DND-41 (cell line): Measurements from ENCODE around the gene G6PD.
A peak's percentile ranks its signal among the peaks of the same experiment; 100 is the strongest.

ENCODE experiments used
- ATAC-seq: fragments of 200-7000 bp; cut with Tn5 transposase; 3 replicates; pipeline ENCODE4 v1.9.1; 2021; ENCODE audit warnings: low read depth; ENCODE audit not compliant: insufficient read depth
- DNase-seq: peaks from one replicate; pipeline ENCODE4 v3.0.0-alpha.2; 2020
- H2AFZ ChIP-seq: 2 replicates; pipeline ENCODE4 v1.6.0; 2012; ENCODE audit warnings: low read depth, low read length
- H3K27ac ChIP-seq: 2 replicates; pipeline ENCODE4 v1.5.1; 2012; ENCODE audit warnings: low read length, inconsistent platforms
- H3K27me3 ChIP-seq: fragments of 200-600 bp; sonication (generic); 2 replicates; pipeline ENCODE4 v1.6.0; 2012; ENCODE audit warnings: low read length, mild to moderate bottlenecking, inconsistent platforms; ENCODE audit not compliant: insufficient read depth, poor library complexity
- H3K36me3 ChIP-seq: 2 replicates; pipeline ENCODE4 v1.5.1; 2012; ENCODE audit warnings: low read length, inconsistent platforms; ENCODE audit not compliant: insufficient read depth
- H3K4me1 ChIP-seq: 2 replicates; pipeline ENCODE4 v1.5.1; 2012; ENCODE audit warnings: mild to moderate bottlenecking, low read length; ENCODE audit not compliant: insufficient read depth
- H3K4me2 ChIP-seq: 2 replicates; pipeline ENCODE4 v1.6.0; 2012; ENCODE audit warnings: mild to moderate bottlenecking, moderate library complexity, low read length, inconsistent platforms; ENCODE audit not compliant: insufficient read depth
- H3K4me3 ChIP-seq, 2 experiments: fragments of 200-600 bp in 1 of 2; shearing (Covaris generic) in 1 of 2; 2 replicates each; pipeline ENCODE4 v1.5.1; 2012 to 2016; ENCODE audit warnings: inconsistent platforms in 2 of 2, low read length in 2 of 2, mild to moderate bottlenecking in 2 of 2, low read depth in 1 of 2, moderate library complexity in 1 of 2
- H3K79me2 ChIP-seq: 2 replicates; pipeline ENCODE4 v1.6.0; 2012; ENCODE audit warnings: low read length, inconsistent platforms; ENCODE audit not compliant: insufficient read depth
- H3K9ac ChIP-seq: 2 replicates; pipeline ENCODE4 v1.6.0; 2012; ENCODE audit warnings: low read depth, mild to moderate bottlenecking, inconsistent platforms, low read length, moderate library complexity
- H3K9me3 ChIP-seq: 2 replicates; pipeline ENCODE4 v1.5.1; 2012; ENCODE audit warnings: low read length, moderate library complexity, mild to moderate bottlenecking, inconsistent platforms; ENCODE audit not compliant: insufficient read depth, severe bottlenecking
- H4K20me1 ChIP-seq: 2 replicates; pipeline ENCODE4 v1.6.0; 2012; ENCODE audit warnings: low read length; ENCODE audit not compliant: insufficient read depth
- EZH2 ChIP-seq: IDR thresholded peaks from 3 replicates; pipeline ENCODE4 v1.6.1; 2012; ENCODE audit warnings: borderline replicate concordance, low read depth, mild to moderate bottlenecking, moderate library complexity, low read length, inconsistent platforms; ENCODE audit not compliant: severe bottlenecking
- TF ChIP-seq, protein P1 (sequence below): IDR thresholded peaks from 2 replicates; pipeline ENCODE4 v1.5.1; 2012; ENCODE audit warnings: borderline replicate concordance, low read length, moderate library complexity, mild to moderate bottlenecking; ENCODE audit not compliant: poor library complexity, severe bottlenecking; ENCODE audit errors: extremely low read depth

The G6PD gene

DNA sequence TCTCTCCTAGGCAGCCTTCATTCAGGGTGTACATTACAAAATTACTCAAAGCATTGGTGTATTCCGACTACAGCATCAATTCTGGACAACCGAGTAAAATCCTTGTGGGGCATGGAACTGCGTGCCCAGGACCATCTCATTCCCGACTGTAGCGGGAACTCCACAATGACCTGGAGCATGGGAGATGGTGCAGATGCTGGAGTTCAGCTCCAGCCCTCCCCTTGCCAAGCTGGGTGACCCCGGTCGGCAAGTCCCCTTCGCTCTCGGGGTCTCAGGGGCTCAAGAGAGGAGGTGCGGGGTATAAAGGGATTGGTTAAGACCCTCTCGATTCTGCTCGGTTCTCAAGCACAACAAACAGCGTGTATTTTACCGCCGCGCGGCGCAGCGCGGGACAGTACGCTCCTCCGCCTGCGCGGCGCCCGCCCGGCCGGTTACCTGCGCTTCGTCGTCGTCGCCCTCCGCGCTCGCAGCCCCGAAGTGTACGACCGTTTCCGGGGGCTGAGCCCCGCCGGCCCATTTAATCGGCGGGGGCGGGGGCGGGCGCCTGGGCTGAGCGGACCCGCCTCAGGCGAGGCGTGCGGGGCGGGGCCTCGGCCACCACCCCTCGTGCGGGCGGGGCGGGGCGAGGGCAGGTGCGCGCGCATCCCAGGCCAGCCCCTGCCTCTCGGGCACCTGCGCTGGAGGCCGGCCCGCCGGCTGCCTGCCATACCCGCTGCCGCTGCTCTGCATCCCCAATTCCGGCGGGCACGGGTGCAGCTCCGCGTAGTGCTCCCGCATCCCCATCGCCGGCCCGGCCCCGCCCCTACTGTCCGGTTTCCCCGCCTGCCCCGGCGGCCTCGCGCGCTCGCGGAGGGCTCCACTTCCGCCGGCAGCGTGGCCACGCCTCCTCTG, at the start of gene G6PD:
G6PD (minus strand) TSS at position 493 of the 891 bp plus-strand sequence. CDS start 691 bp downstream, outside the sequence.
- TF ChIP-seq, protein P1, sequence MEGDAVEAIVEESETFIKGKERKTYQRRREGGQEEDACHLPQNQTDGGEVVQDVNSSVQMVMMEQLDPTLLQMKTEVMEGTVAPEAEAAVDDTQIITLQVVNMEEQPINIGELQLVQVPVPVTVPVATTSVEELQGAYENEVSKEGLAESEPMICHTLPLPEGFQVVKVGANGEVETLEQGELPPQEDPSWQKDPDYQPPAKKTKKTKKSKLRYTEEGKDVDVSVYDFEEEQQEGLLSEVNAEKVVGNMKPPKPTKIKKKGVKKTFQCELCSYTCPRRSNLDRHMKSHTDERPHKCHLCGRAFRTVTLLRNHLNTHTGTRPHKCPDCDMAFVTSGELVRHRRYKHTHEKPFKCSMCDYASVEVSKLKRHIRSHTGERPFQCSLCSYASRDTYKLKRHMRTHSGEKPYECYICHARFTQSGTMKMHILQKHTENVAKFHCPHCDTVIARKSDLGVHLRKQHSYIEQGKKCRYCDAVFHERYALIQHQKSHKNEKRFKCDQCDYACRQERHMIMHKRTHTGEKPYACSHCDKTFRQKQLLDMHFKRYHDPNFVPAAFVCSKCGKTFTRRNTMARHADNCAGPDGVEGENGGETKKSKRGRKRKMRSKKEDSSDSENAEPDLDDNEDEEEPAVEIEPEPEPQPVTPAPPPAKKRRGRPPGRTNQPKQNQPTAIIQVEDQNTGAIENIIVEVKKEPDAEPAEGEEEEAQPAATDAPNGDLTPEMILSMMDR, result no peak
- TF ChIP-seq EZH2, result no peak
- H3K9ac ChIP-seq, result peak within 1 kb of the TSS; percentile 93
- H3K36me3 ChIP-seq, result peaks cover 16% of the 10 kb centered on the region
- H2AFZ ChIP-seq, result peak within 1 kb of the TSS; percentile 80
- H3K27ac ChIP-seq, result peak within 1 kb of the TSS; percentile 91
- H3K27me3 ChIP-seq, result no peaks in the 10 kb centered on the region
- H3K4me2 ChIP-seq, result peak within 1 kb of the TSS; percentile 99
- peaks cover 50% of the 10 kb centered on the region for H3K79me2 ChIP-seq
- H4K20me1 ChIP-seq, result peaks cover 21% of the 10 kb centered on the region; the same call in 1 of the 2 replicates
- peak; percentile 83 for DNase-seq
- H3K4me3 ChIP-seq, result peak within 1 kb of the TSS; percentile 94 to 100
- no peaks in the 10 kb centered on the region for H3K9me3 ChIP-seq
- H3K4me1 ChIP-seq, result peaks cover 49% of the 10 kb centered on the region
- peak; percentile 64 for ATAC-seq

DNA sequence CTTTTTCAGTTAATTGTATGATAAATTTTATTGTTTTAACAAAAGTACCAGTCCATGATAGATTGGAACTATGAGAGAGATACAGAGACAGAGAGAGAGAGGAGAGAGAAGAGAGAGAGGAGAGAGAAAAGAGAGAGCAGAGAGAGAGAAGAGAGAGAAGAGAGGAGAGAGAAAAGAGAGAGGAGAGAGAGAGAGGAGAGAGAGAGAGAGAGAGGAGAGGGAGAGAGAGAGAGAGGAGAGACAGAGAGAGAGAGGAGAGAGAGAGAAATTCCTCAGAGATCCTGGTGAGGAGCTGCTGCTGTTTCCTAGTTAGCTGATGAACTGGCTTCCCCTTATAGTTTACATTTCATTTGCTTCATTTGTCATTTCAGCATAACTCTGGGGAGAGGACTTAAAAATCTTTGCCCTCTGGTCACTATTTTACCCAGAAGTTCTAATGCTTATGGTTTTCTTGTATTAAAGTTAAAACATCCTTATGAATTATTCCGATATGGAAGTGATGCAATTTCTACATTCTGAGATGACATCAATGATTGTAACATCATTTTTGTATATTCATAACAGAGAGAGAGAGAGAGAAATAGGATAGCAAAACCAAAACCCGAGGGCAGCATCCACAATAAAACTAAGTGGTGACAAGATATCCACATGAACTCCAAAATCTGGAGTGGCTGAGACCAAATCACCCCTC, 49.1 kb upstream of the G6PD start:
- H3K27me3 ChIP-seq, result no peaks in the 10 kb centered on the region
- H2AFZ ChIP-seq, result no peak overlapping the region
- H3K79me2 ChIP-seq, result no peaks in the 10 kb centered on the region
- no peaks in the 10 kb centered on the region for H4K20me1 ChIP-seq
- no peaks in the 10 kb centered on the region for H3K36me3 ChIP-seq
- ATAC-seq (no peak), DNase-seq (no peak)
- no peaks in the 10 kb centered on the region for H3K9me3 ChIP-seq
- TF ChIP-seq EZH2, result no peak
- TF ChIP-seq, protein P1, result no peak
- no peak overlapping the region for H3K4me3 ChIP-seq
- no peak overlapping the region for H3K4me2 ChIP-seq
- no peak overlapping the region for H3K27ac ChIP-seq
- H3K4me1 ChIP-seq, result 0 out of 2 replicates have a peak, but pooled peaks cover 2% of the 10 kb centered on the region
- no peak overlapping the region for H3K9ac ChIP-seq

DNA sequence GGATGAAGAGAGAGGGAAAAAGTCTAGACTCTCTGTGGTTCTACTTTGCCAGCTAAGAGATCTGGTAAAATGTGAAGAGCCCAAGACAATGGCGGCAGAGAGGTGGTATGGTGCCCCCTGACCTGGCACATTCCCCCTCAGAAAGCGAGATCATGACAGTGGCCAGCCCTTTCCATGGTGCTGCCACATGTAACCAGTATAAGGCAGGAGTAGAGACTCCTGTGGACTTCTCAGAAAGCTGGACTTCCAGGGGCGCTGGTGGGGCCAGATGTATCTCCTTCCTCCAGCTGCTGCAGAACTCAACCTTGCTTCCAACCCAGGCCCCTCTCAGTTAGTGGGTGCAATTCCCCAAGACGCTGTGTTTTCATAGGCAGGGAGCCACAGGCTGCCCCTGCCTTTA, 47.8 kb upstream of the G6PD start:
- DNase-seq, result no peak

More for the DNA sequence above, 47.8 kb upstream of the G6PD start:
- no peak for ATAC-seq
- H2AFZ ChIP-seq, result no peak overlapping the region
- H3K79me2 ChIP-seq, result no peaks in the 10 kb centered on the region
- H3K4me2 ChIP-seq, result no peak overlapping the region
- no peak overlapping the region for H3K9ac ChIP-seq
- no peak overlapping the region for H3K27ac ChIP-seq
- H3K36me3 ChIP-seq, result no peaks in the 10 kb centered on the region
- no peaks in the 10 kb centered on the region for H3K9me3 ChIP-seq
- no peaks in the 10 kb centered on the region for H4K20me1 ChIP-seq
- H3K4me1 ChIP-seq, result 0 out of 2 replicates have a peak, but pooled peaks cover under 1% of the 10 kb centered on the region
- H3K27me3 ChIP-seq, result no peaks in the 10 kb centered on the region
- TF ChIP-seq, protein P1, result no peak
- TF ChIP-seq EZH2, result no peak
- no peak overlapping the region for H3K4me3 ChIP-seq
